Measurements from ENCODE around the gene TNFRSF6B. TPM values are rescaled to one million over a fixed set of nuclear protein-coding genes. Genes with fewer than 3 reads are reported as not detected.
A peak's percentile ranks its signal among the peaks of the same experiment; 100 is the strongest.

The TNFRSF6B gene
- total and polyA plus RNA-seq, 10 donors: 8.9 to 104 (median 31.0) TPM

- 72 to 100% (median 94%) methylated on average over 2 to 4 of the region's 4 CpGs for whole genome bisulfite sequencing, 5 donors
- intact Hi-C loops (cut with DNase I; ENCODE audit: low total_unique reads): loop anchor here (10.0 kb wide), 1 partner anchor 120 kb away; the partner anchor contains the start of gene PTK6
- peaks cover 0 to 46% (median 13%) of the 10 kb centered on the region in 7 donors for H3K27me3 ChIP-seq (replicated peaks in 1 of 7)
- H3K27ac ChIP-seq: no peak overlapping the region
- H3K4me3 ChIP-seq: no peak overlapping the region
- no peaks in the 10 kb centered on the region for H3K9me3 ChIP-seq
- no peak for TF ChIP-seq POLR2AphosphoS5 (IDR thresholded peaks at IDR 0.05)
- no peak for TF ChIP-seq CTCF (IDR thresholded peaks at IDR 0.05 in 8 of 11, conservative IDR thresholded peaks at IDR 0.05 in 3 of 11)
- no peak for TF ChIP-seq POLR2A (IDR thresholded peaks at IDR 0.05)
- peaks cover 0 to 3% (median 0%) of the 10 kb centered on the region in 6 donors for H3K36me3 ChIP-seq
- peaks cover 16 to 76% (median 62%) of the 10 kb centered on the region in 6 donors for H3K4me1 ChIP-seq
- DNase-seq: no peak
Observed at GRCh38 chr20:63655249-63655648, 41.2 kb upstream of the TNFRSF6B start.

GRCh38 chr20:63656451-63656850, 40.0 kb upstream of the TNFRSF6B start:
- WGBS, 5 donors: 86 to 96% (median 91%) methylated on average over 3 of the region's 3 CpGs

GRCh38 chr20:63657260-63657936, 39.1 kb upstream of the TNFRSF6B start:
- intact Hi-C loops (cut with DNase I; ENCODE audit: low total_unique reads): loop anchor here (10.0 kb wide), 1 partner anchor 123 kb away; the partner anchor contains the start of gene PTK6
- WGBS, 5 donors: 54 to 65% (median 58%) methylated on average over 27 to 31 of the region's 31 CpGs
- TF ChIP-seq CTCF (IDR thresholded peaks at IDR 0.05 in 8 of 11, conservative IDR thresholded peaks at IDR 0.05 in 3 of 11): no peak
- TF ChIP-seq POLR2A (IDR thresholded peaks at IDR 0.05): no peak
- no peak for TF ChIP-seq POLR2AphosphoS5 (IDR thresholded peaks at IDR 0.05)
- peaks cover 0 to 24% (median 17%) of the 10 kb centered on the region in 6 donors for H3K36me3 ChIP-seq
- H3K27ac ChIP-seq: peak overlapping the region; percentile 81 to 95 (median 88)
- peaks cover 16 to 67% (median 49%) of the 10 kb centered on the region in 6 donors for H3K4me1 ChIP-seq
- DNase-seq: peak; percentile 85
- peaks cover 0 to 32% (median 4%) of the 10 kb centered on the region in 7 donors for H3K27me3 ChIP-seq (replicated peaks in 1 of 7)
- peak overlapping the region in 7 of 8 donors; percentile 73 to 95 (median 80) for H3K4me3 ChIP-seq
- no peaks in the 10 kb centered on the region for H3K9me3 ChIP-seq

More at GRCh38 chr20:63656451-63656850, 40.0 kb upstream of the TNFRSF6B start:
- no peak overlapping the region for H3K27ac ChIP-seq
- intact Hi-C loops (cut with DNase I; ENCODE audit: low total_unique reads): loop anchor here (10.0 kb wide), 1 partner anchor 122 kb away; the partner anchor contains the start of gene PTK6
- peaks cover 16 to 77% (median 59%) of the 10 kb centered on the region in 6 donors for H3K4me1 ChIP-seq
- H3K4me3 ChIP-seq: no peak overlapping the region
- TF ChIP-seq POLR2A (IDR thresholded peaks at IDR 0.05) (no peak), CTCF (IDR thresholded peaks at IDR 0.05 in 8 of 11, conservative IDR thresholded peaks at IDR 0.05 in 3 of 11) (no peak), POLR2AphosphoS5 (IDR thresholded peaks at IDR 0.05) (no peak)
- H3K36me3 ChIP-seq: peaks cover 0 to 15% (median 8%) of the 10 kb centered on the region in 6 donors
- DNase-seq: no peak
- peaks cover 0 to 42% (median 12%) of the 10 kb centered on the region in 7 donors for H3K27me3 ChIP-seq (replicated peaks in 1 of 7)
- no peaks in the 10 kb centered on the region for H3K9me3 ChIP-seq
